GM06990 (cell line): Measurements from ENCODE around the gene B4GALNT3.

Experiments used
- DNase-seq: peaks from one replicate; pipeline ENCODE4 v3.0.0-alpha.2; 2011; ENCODE audit not compliant: insufficient read length; ENCODE audit errors: extremely low read depth
- H3K27me3 ChIP-seq: replicated peaks from 2 replicates; pipeline ENCODE4 v1.6.0; 2011; ENCODE audit warnings: low read length; ENCODE audit not compliant: control insufficient read depth, insufficient read depth
- H3K36me3 ChIP-seq: 2 replicates; pipeline ENCODE4 v1.5.1; 2011; ENCODE audit warnings: low read length; ENCODE audit not compliant: control insufficient read depth, insufficient read depth
- H3K4me3 ChIP-seq: replicated peaks from 2 replicates; pipeline ENCODE4 v1.5.1; 2011; ENCODE audit warnings: low read depth, mild to moderate bottlenecking, control low read depth, low read length
- CTCF ChIP-seq: IDR thresholded peaks from 2 replicates; pipeline ENCODE4 v1.5.1; 2011; ENCODE audit warnings: low read length, control low read depth, mild to moderate bottlenecking, inconsistent platforms; ENCODE audit not compliant: insufficient read depth, poor library complexity, severe bottlenecking

The B4GALNT3 gene

GRCh38 chr12:570921-571794 lies 111.4 kb downstream of the B4GALNT3 start:
- DNase-seq, result no peak
- no peak for TF ChIP-seq CTCF
- no peak overlapping the region for H3K4me3 ChIP-seq
- no peaks in the 10 kb centered on the region; the same call in 1 of the 2 replicates for H3K36me3 ChIP-seq
- H3K27me3 ChIP-seq, result no peaks in the 10 kb centered on the region

- no peak overlapping the region for H3K4me3 ChIP-seq
- no peaks in the 10 kb centered on the region; the same call in 1 of the 2 replicates for H3K36me3 ChIP-seq
- TF ChIP-seq CTCF, result no peak
- DNase-seq, result no peak
- H3K27me3 ChIP-seq, result no peaks in the 10 kb centered on the region
Observed at GRCh38 chr12:571795-572531, 112.2 kb downstream of the B4GALNT3 start.

- TF ChIP-seq CTCF, result no peak
- Histone ChIP-seq H3K36me3 (no peaks in the 10 kb centered on the region; the same call in 1 of the 2 replicates), H3K4me3 (no peak overlapping the region), H3K27me3 (no peaks in the 10 kb centered on the region)
- no peak for DNase-seq
Observed at GRCh38 chr12:572532-572899, 112.8 kb downstream of the B4GALNT3 start.

- DNase-seq, result no peak
- Histone ChIP-seq H3K36me3 (no peaks in the 10 kb centered on the region; the same call in 1 of the 2 replicates), H3K27me3 (no peaks in the 10 kb centered on the region), H3K4me3 (no peak overlapping the region)
- no peak for TF ChIP-seq CTCF
Observed at GRCh38 chr12:573232-573631, 113.5 kb downstream of the B4GALNT3 start.

GRCh38 chr12:574475-575128 lies 114.9 kb downstream of the B4GALNT3 start:
- Histone ChIP-seq H3K27me3 (no peaks in the 10 kb centered on the region), H3K4me3 (no peak overlapping the region), H3K36me3 (no peaks in the 10 kb centered on the region)
- no peak for DNase-seq
- no peak for TF ChIP-seq CTCF
